HEK293T (cell line): ENCODE measurements around the gene IRF2.

Experiments
- CTCF ChIA-PET: fragments of 350-600 bp; formaldehyde crosslinking; extraction: SDS; loops from one replicate; lab custom pipeline; 2021; ENCODE audit warnings: antibody characterized with exemption, inconsistent platforms; lab: Yijun Ruan, JAX
- POLR2A ChIA-PET: fragments of 350-600 bp; formaldehyde crosslinking; extraction: SDS; loops from one replicate; lab custom pipeline; 2020; ENCODE audit warnings: antibody characterized with exemption, inconsistent platforms; lab: Yijun Ruan, JAX
- DNase-seq: peaks from one replicate; pipeline ENCODE4 v3.0.0; 2012; ENCODE audit warnings: mixed read lengths; ENCODE audit errors: extremely low spot score
- ARNT ChIP-seq: fragments of 450-650 bp; IDR thresholded peaks from 2 replicates; pipeline ENCODE4 v1.6.1; 2017; ENCODE audit warnings: mild to moderate bottlenecking
- BHLHE40 ChIP-seq: fragments of 450-650 bp; IDR thresholded peaks from 2 replicates; pipeline ENCODE4 v1.6.1; 2016; ENCODE audit warnings: mild to moderate bottlenecking, moderate library complexity, borderline replicate concordance
- CTBP1 ChIP-seq: fragments of 450-650 bp; IDR thresholded peaks from 2 replicates; pipeline ENCODE4 v1.6.1; 2016; ENCODE audit warnings: borderline replicate concordance
- ELF4 ChIP-seq: fragments of 450-650 bp; IDR thresholded peaks from 2 replicates; pipeline ENCODE4 v1.6.1; 2017; ENCODE audit warnings: antibody characterized with exemption
- FOXA1 ChIP-seq: fragments of 450-650 bp; IDR thresholded peaks from 2 replicates; pipeline ENCODE4 v1.6.1; 2016; ENCODE audit warnings: mild to moderate bottlenecking
- FOXK2 ChIP-seq: fragments of 450-650 bp; IDR thresholded peaks from 2 replicates; pipeline ENCODE4 v1.6.1; 2016; ENCODE audit warnings: mild to moderate bottlenecking
- FOXM1 ChIP-seq: fragments of 450-650 bp; IDR thresholded peaks from 2 replicates; pipeline ENCODE4 v1.6.1; 2017; ENCODE audit warnings: mild to moderate bottlenecking, borderline replicate concordance
- HDGF ChIP-seq: fragments of 450-650 bp; IDR thresholded peaks from 2 replicates; pipeline ENCODE4 v1.6.1; 2017; ENCODE audit warnings: antibody characterized with exemption, borderline replicate concordance
- L3MBTL2 ChIP-seq: fragments of 450-650 bp; conservative IDR thresholded peaks from 2 replicates; pipeline ENCODE4 v1.6.1; 2016; ENCODE audit warnings: mild to moderate bottlenecking
- LEF1 ChIP-seq: fragments of 450-650 bp; IDR thresholded peaks from 2 replicates; pipeline ENCODE4 v1.6.1; 2017; ENCODE audit warnings: mild to moderate bottlenecking, borderline replicate concordance
- NFRKB ChIP-seq: fragments of 450-650 bp; IDR thresholded peaks from 2 replicates; pipeline ENCODE4 v1.6.1; 2016; ENCODE audit warnings: mild to moderate bottlenecking, moderate library complexity
- SP1 ChIP-seq: fragments of 450-650 bp; IDR thresholded peaks from 2 replicates; pipeline ENCODE4 v1.6.1; 2017
- SUZ12 ChIP-seq: fragments of 450-650 bp; IDR thresholded peaks from 2 replicates; pipeline ENCODE4 v1.6.1; 2016; ENCODE audit warnings: mild to moderate bottlenecking
- TARDBP ChIP-seq: fragments of 450-650 bp; IDR thresholded peaks from 2 replicates; pipeline ENCODE4 v1.6.1; 2016
- ZNF384 ChIP-seq: fragments of 450-650 bp; IDR thresholded peaks from 2 replicates; pipeline ENCODE4 v1.6.1; 2016
- TF ChIP-seq, protein P1 (sequence below): fragments of 450-650 bp; IDR thresholded peaks from 2 replicates; pipeline ENCODE4 v1.6.1; 2016

Gene IRF2

DNA sequence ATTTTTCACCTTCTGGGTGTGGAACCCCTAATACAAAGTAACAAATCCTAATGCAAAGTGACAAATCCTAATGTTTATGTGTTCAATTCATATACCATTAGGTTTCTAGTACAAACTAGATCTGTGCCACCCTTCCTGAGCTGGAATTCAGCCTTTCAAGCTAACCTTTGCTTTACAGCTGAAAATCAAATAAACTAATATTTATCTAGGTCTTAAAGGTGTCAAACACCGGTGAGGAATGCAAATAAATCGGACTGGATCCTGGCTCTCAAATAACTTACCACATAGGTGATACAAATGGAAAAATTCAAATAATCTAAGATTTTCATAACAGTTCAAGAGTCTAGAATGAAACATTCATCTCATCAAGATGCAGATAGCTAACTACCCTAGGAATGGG, 11.6 kb downstream of the IRF2 start:
- no peak for DNase-seq
- ChIA-PET POLR2A (interaction anchor here (1.5 to 2.8 kb wide), 2 partner anchors 9 to 12 kb away, joined by 4 to 16 read pairs; partner anchors contain the start of gene IRF2), CTCF (no interaction called here)
- TF ChIP-seq TARDBP, result no peak
- TF ChIP-seq, protein P1, sequence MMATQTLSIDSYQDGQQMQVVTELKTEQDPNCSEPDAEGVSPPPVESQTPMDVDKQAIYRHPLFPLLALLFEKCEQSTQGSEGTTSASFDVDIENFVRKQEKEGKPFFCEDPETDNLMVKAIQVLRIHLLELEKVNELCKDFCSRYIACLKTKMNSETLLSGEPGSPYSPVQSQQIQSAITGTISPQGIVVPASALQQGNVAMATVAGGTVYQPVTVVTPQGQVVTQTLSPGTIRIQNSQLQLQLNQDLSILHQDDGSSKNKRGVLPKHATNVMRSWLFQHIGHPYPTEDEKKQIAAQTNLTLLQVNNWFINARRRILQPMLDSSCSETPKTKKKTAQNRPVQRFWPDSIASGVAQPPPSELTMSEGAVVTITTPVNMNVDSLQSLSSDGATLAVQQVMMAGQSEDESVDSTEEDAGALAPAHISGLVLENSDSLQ, result no peak

DNA sequence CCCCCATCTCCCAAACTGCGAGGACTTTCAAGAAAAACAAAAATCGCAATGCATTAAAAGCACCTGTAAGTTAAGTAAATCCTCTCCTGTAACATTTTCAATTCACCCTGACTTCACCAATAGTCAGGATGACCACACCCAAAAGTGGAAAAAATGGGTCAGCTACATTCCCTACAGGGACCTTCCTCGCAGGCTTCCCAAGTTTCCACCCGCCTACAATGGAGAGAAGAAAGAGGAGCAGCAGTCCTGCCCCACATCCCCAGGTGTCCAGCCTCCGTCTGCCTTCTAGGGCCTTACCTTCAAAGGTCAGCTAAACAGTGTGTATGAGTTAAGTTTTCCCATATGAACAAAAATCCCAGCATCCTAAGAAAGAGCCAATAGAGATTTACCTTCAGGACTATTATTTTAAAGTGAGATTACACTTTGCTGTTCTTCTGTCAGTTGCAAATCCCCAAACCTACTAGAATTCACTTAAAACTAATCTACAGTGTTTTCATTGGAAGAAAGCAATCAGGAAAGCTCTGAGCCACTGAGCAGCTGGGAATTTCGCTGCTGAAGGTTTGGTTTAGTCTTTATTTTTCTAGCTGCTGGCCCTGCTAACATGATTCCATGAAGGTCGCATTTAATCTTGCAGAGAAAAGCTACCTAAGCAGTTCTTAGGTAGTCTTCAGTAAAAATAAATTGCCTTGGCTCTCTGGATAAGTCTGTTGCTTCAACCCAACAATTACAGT, 12.5 kb downstream of the IRF2 start:
- no peak for DNase-seq
- TF ChIP-seq ARNT (no peak), FOXA1 (no peak), ELF4 (no peak), L3MBTL2 (no peak), LEF1 (no peak), CTBP1 (no peak), BHLHE40 (no peak), SUZ12 (no peak), ZNF384 (no peak), TARDBP (no peak), SP1 (no peak), FOXK2 (no peak), FOXM1 (no peak), NFRKB (no peak), HDGF (no peak)
- TF ChIP-seq, protein P1, result no peak
- CTCF ChIA-PET, result interaction anchor here (0.6 kb wide), 1 partner anchor 1099 kb away, joined by 7 read pairs; no protein-coding TSS in a partner anchor
- POLR2A ChIA-PET, result interaction anchor here (1.5 to 2.8 kb wide), 2 partner anchors 8 to 13 kb away, joined by 4 to 16 read pairs; partner anchors contain the start of gene IRF2

DNA sequence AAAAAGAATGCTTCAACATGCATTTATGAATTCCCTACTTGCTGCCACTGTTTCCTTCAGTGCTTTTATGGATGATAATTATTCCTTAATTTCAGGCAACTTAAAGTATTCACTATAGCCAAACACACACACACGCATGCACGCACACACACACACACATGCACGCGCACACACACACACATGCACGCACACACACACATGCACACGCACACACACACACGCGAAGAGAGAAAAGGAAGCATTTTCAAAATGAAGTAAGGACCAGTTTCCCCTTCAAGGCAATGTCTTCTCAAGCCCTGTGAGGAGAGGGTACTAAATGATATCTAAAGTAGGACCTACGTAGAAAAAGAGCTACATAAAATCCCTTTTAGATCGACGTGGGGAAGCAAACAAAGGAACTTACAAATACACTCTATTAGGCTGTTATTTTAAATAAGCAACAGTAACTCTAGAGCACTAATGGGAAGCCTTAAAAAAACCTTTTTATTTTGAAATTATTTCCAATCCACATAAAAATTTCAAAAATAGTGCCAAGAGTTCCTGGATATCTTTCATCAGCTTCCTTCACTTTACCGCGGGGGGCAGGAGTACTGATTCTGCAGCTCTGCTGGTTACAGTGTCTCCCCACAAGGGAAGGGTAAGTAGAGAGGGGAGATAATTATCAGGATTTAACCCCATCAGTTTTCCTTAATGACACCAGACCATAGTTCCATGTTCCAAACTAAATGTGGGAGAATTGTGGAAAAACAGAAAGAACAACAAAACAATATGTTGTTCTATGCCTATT, 13.7 kb downstream of the IRF2 start:
- no peak for DNase-seq
- CTCF ChIA-PET, result no interaction called here
- POLR2A ChIA-PET, result interaction anchor here (2.8 kb wide), 1 partner anchor 14 kb away, joined by 16 read pairs; the partner anchor contains the start of gene IRF2
- TF ChIP-seq ELF4 (no peak), LEF1 (no peak), NFRKB (no peak), BHLHE40 (no peak), SUZ12 (no peak)

DNA sequence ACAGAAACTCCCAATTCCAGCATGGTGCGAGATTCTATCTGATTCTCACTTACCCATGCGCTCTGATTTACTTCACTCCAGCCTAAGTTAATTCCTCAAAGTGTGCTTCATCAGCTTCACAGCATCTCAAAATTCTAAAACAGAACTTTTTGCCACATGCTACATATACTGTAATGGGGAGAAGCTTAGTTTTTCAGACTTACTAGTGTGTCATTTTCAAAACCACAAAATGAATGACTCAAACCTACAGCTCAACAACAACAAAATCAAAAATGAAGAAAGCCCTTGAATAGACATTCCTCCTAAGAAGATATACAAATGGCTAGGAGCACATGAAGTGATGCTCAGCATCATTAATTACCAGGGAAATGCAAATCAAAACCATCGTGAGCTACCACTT, 14.9 kb downstream of the IRF2 start:
- CTCF ChIA-PET, result interaction anchor here (0.6 to 0.9 kb wide), 3 partner anchors 28 to 1269 kb away, joined by 3 to 4 read pairs (median 4); no protein-coding TSS in a partner anchor
- DNase-seq, result no peak
- POLR2A ChIA-PET, result no interaction called here
- TF ChIP-seq ELF4, result no peak
- TF ChIP-seq TARDBP, result no peak
- no peak for TF ChIP-seq SUZ12
- no peak for TF ChIP-seq CTBP1
- TF ChIP-seq L3MBTL2, result no peak
- no peak for TF ChIP-seq HDGF
- TF ChIP-seq ARNT, result no peak
- no peak for TF ChIP-seq FOXA1
- TF ChIP-seq BHLHE40, result no peak
- no peak for TF ChIP-seq NFRKB
- no peak for TF ChIP-seq ZNF384
- TF ChIP-seq, protein P1, result no peak
- TF ChIP-seq SP1, result no peak
- no peak for TF ChIP-seq LEF1
- TF ChIP-seq FOXM1, result no peak

DNA sequence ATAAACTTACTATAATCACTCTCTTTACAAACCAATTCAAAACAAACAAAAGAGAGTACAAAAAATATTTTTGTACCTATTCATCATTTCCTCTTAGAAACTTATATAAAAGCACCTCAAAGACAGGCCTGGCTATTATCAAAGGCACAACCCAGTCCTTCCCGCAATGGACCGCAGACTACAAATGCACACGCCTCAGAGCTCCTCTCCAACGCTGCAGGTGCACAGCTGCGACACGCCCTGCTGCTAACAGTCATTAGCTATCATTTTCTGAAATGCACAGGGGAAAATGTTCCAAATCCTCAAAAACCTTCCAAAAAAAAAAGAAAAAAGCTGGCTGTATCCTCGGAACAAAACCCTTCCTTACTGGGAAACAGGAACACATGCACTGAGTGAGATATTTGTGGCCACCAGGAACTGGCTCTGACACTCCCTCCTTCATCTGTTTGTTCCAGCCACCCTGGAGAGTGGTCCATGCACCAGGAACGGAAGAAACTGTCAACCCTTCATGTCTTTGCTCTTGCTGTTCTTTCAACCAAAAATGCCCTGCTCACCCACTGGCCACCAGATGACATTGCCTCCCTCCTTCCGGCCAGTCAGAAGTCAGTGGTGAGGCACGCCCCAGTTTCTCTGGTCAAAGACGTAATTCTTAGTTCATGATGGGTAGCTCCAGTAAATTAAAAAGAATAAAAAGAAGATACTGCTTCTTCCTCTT, 16.7 kb downstream of the IRF2 start:
- CTCF ChIA-PET, result interaction anchor here (0.6 kb wide), 1 partner anchor 435 kb away, joined by 3 read pairs; no protein-coding TSS in a partner anchor
- TF ChIP-seq BHLHE40 (no peak), ELF4 (no peak)
- DNase-seq, result no peak
- POLR2A ChIA-PET, result interaction anchor here (1.6 kb wide), 1 partner anchor 17 kb away, joined by 6 read pairs; the partner anchor contains the start of gene IRF2

DNA sequence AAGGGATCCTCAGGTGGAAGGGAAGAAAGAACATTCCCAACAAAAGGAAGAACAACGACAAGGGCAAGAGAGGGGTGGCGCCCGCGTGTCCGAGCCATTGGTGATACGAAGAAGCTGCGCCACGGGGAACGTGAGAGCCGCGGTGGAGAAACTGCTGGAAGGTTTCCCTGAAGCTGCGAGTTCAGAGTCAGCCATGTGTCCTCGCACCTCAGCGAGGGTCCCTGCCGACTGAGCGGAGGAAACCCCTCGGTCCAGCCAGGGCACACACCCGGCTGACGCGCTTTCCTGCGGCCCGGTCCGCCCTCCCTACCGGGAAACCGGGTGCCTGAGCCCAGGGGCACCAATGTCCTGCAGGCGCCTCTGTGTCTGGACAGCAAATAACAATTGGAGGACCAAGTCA, 18.0 kb downstream of the IRF2 start:
- POLR2A ChIA-PET, result no interaction called here
- no peak for DNase-seq
- CTCF ChIA-PET, result no interaction called here
- TF ChIP-seq, protein P1, result no peak
- TF ChIP-seq ARNT, result no peak
- no peak for TF ChIP-seq FOXM1
- no peak for TF ChIP-seq TARDBP
- TF ChIP-seq CTBP1, result no peak
